GM21825 (cell line): Measurements from ENCODE around the gene ZRANB1.

Experiments used
- ATAC-seq: cut with Tn5 transposase; IDR thresholded peaks from one replicate; pipeline ENCODE4 v1.9.1; 2021; ENCODE audit warnings: mild to moderate bottlenecking, moderate library complexity; ENCODE audit not compliant: unreplicated experiment

The ZRANB1 gene

DNA sequence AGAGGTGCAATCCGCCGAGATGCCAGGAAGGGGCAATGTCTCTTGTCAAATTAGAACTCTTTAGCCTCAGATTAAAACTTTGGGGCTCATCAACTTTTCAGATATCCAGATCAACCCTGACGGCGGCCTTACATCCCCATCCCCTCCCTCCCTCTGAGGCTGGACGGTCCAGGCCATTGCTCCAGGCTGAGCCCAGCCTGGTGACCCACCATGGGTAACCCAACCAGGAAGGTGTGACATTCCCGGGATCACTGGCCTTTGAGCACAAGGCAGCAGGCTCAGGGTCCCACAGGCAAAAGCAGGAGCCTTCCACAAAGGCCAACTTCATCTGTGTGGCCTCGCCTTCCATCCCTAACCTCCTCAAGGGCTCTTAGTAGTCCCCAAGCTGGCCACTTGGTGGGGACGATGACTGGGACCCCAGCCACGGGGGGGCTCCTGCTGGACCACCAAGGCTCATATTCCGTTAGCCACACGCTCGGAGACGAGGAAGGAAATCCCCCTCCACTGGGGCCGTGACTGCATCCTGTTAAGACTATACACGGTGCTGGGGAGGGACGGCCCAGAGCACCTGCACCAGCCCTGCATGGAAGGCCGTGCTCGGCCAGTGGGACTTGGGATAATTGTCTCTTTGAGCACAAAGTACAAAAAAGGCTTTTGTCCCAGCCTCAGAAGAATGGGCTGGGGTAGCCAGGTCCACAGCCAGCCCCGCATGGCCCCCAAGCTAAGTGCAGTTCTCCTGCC is 62.8 kb downstream of the ZRANB1 start:
- ATAC-seq = no peak

DNA sequence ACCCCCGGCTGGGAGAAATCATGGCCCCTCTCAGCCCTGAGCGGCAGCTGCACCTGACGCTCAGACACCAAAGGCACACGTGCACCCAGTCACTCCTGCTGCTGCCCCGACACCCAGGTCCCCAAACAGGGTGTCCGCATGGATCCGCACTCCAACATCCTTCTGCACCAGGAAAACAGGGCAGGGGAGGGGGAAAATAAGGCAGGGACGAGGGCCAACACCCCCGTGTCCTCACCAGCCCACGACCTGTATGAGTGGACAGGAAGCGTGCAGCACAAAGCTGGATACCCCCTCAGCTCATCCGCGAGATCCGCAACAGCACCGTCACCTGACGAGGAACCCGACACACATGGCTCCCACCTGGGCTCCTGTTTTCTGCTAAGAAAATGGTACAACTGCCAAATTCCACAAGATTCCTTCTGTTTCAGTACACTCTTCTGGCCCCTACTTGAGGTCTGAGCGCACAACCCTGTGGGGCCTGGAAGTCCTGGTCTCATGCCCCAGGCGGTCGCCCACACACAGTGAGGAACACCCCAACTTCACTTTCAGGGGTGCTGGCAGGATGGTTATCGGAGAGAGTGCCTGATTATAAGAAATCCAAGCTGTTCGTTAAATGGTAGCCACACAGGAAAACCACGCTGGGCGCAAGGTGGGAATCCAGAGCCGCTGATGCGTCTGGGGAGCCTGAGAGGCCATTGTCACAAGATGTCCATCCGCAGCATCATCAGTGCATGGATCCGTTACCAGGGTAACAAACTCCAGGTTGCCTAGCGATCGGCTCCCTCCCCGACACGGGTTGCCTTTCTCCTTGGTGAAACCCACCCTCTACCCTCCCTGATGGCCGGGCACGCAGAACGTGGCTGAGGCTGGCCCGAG is 63.6 kb downstream of the ZRANB1 start:
- ATAC-seq = no peak

DNA sequence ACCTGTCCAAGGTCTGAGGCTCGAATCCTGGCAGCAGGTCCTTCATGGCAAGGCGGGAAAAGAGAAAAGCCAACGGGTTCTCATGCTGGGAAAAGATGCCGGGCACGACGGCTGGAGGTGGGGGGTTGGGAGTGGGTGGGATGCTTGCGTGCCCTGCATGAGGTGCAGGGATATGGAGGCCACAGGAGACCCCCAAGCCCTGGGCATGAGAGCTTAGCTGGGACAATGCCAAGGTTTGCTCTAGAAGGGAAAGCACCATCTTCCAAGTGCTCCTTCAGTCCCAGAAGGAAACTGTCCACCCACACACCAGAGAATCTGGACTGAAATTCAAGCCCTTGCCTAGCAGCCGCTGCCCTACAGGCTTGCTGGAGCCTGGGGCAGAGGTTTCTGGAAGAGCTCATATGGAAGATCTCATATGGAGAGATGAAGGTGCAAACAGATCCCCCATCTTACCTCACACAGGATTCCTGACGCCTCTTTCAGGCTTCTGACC is 64.3 kb downstream of the ZRANB1 start:
- ATAC-seq = no peak

DNA sequence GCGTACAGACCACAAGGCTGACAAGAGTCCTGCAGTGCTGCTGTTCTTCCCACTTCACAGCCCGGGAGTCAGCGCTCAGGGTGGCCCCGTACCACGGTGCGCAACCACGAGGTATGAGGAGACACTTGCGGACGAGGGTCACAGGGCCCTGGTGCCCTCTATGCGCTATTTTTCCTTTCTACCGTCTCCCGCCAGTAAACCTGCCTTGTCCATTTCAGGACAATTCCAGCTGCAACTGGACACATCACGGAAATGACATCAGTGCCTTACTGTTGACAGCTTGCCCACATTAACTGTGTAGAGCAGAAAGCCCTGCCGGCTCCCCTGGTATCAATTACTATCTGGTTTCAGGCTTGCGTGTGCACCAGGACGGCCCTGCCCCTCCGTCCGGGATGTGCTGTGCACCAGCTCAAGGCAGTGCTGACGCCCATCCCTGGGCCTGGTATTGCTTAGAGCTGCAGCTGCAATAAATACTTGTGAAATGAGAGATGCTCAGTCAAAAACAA is 65.1 kb downstream of the ZRANB1 start:
- ATAC-seq = no peak

DNA sequence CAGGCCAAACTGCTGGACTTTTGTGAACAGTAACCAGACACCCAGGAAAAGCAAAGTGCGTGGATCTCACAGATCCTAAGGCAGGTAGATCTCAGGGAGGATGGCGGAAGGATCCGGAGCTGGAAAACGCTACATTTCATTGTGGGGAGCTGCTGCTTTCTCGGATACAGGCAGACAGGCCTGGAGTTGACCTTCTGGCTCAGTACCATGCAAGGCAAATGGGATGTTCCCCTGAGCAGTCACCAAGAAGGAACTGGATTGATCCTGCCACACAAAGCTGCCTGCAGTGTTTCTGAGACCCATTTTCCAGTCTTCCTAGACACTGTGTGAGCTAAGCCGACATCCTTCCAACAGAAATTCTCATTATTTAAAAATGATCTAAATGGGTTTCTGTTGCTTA is 65.5 kb downstream of the ZRANB1 start:
- no peak for ATAC-seq

- no peak for ATAC-seq
Observed at GRCh38 chr10:125008689-125009638, 67.0 kb downstream of the ZRANB1 start.

GRCh38 chr10:125009661-125010161 is 67.8 kb downstream of the ZRANB1 start:
- no peak for ATAC-seq

GRCh38 chr10:125010362-125010761 is 68.4 kb downstream of the ZRANB1 start:
- ATAC-seq = no peak

- ATAC-seq = no peak
Observed at GRCh38 chr10:125011171-125011925, 69.4 kb downstream of the ZRANB1 start.

DNA sequence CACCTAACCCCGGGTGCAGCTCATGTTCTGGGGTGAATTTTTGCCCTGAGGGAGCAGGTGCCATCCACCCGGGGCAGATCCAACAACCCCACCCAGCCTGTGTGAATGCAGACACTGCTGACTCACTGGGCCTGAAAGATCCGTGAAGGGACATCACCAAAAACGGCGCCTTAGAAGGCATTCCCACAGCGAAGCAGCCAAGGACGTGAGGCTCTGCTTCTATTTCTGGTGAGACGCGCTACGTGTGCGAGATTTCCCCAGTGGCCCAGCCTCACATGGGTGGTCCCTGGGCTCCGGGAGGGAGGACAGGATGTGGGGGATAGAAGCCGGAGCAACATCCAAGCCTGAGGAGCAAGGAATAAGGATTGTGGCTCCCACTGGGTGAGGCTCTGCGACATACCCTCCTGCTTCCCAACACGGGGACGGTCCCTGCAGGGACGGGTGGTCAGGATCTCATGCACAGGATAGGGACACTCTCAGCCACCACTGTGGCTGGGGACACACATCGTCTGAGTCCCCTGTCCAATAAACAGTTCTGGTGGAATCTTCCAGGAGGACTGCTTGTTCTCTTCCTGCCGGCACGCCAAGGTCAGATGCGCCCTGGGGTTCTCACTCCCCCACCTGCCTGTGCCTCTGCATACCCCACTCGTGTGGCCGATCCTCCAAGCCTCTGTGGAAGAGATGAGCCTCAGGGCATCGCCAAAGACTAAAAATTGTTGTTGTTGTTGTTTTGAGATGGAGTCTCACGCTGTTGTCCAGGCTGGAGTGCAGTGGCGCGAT is 70.2 kb downstream of the ZRANB1 start:
- no peak for ATAC-seq

GRCh38 chr10:125012851-125013528 is 71.1 kb downstream of the ZRANB1 start:
- no peak for ATAC-seq

DNA sequence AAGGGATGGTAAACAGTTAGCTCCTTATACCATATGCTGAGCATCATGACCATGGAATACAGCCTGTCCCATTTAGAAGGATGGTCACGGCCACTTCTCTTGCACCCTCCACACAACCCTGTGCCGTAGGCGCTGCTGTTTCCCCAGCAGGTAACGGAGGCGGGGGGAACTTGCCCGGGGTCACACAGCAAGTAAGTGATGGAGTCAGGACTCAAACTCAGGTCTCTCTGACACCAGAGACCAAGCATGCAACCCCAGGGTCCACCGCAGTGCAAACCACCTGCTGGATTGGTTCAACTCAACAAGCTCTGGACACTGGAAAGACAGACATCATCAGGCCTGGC is 71.6 kb downstream of the ZRANB1 start:
- no peak for ATAC-seq

DNA sequence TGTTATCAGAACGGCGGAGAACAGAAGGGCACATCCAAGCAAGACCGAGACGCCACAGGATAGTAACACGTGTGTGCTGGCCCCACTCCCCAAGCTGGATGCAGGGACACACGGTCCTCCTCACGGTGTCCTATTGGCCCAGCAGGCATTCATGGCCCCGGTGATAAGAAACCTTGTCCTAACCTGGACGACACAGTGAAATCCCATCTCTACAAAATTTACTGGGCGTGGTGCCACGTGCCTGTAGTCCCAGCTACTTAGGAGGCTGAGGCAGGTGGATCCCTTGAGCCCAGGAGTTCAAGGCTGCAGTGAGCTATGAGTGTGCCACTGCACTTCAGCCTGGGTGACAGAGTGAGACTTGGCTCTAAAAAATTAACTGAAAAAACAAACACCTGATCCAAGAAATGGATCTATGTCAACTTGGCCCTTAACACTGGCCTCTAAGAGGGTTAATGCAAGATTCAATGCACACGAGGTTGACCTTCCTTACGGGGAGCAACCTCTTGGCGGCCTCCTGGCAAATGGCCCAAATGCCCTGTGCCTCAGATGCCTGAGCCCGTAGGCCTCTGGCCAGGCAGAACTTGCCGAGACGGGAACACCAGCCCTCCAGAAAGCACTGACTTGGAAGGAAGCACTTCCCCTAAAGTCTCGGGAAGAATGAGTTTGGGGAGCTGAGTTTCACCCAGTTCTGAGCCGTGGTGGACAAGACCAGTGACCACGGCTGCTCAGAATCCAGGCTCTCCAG is 72.3 kb downstream of the ZRANB1 start:
- ATAC-seq = no peak

- ATAC-seq = no peak
Observed at GRCh38 chr10:125014836-125015355, 73.0 kb downstream of the ZRANB1 start.

- no peak for ATAC-seq
Observed at GRCh38 chr10:125015356-125015944, 73.5 kb downstream of the ZRANB1 start.

GRCh38 chr10:125016123-125016522 is 74.2 kb downstream of the ZRANB1 start:
- no peak for ATAC-seq

- ATAC-seq = no peak
Observed at GRCh38 chr10:125016611-125017202, 74.8 kb downstream of the ZRANB1 start.
